GM13976 (cell line): ENCODE results near the gene ARHGAP26.

Experiments
- DNase-seq: peaks from one replicate; pipeline ENCODE4 v3.0.0; 2012; ENCODE audit warnings: low spot score
- in situ Hi-C: fragments of 300-500 bp; cut with MboI; formaldehyde crosslinking; loops from one replicate; pipeline ENCODE4 v1.12.0; 2022; ENCODE audit warnings: low sequenced_read_pairs, mixed read lengths, inconsistent platforms; ENCODE audit not compliant: unreplicated experiment
- TF ChIP-seq, protein P1 (sequence below): IDR thresholded peaks from 2 replicates; pipeline ENCODE4 v1.5.1; 2012; ENCODE audit warnings: borderline replicate concordance, mild to moderate bottlenecking; ENCODE audit not compliant: insufficient read depth; ENCODE audit errors: extremely low read depth, missing control alignments, control extremely low read depth

ARHGAP26 gene

GRCh38 chr5:142977363-142978051 lies 207.3 kb downstream of the ARHGAP26 start:
- in situ Hi-C loops: no loop called here
- TF ChIP-seq, protein P1, sequence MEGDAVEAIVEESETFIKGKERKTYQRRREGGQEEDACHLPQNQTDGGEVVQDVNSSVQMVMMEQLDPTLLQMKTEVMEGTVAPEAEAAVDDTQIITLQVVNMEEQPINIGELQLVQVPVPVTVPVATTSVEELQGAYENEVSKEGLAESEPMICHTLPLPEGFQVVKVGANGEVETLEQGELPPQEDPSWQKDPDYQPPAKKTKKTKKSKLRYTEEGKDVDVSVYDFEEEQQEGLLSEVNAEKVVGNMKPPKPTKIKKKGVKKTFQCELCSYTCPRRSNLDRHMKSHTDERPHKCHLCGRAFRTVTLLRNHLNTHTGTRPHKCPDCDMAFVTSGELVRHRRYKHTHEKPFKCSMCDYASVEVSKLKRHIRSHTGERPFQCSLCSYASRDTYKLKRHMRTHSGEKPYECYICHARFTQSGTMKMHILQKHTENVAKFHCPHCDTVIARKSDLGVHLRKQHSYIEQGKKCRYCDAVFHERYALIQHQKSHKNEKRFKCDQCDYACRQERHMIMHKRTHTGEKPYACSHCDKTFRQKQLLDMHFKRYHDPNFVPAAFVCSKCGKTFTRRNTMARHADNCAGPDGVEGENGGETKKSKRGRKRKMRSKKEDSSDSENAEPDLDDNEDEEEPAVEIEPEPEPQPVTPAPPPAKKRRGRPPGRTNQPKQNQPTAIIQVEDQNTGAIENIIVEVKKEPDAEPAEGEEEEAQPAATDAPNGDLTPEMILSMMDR: no peak
- peak; percentile 37 for DNase-seq

- in situ Hi-C loops: no loop called here
- TF ChIP-seq, protein P1: no peak
- DNase-seq: no peak
Observed at GRCh38 chr5:142978252-142978651, 208.1 kb downstream of the ARHGAP26 start.

DNA sequence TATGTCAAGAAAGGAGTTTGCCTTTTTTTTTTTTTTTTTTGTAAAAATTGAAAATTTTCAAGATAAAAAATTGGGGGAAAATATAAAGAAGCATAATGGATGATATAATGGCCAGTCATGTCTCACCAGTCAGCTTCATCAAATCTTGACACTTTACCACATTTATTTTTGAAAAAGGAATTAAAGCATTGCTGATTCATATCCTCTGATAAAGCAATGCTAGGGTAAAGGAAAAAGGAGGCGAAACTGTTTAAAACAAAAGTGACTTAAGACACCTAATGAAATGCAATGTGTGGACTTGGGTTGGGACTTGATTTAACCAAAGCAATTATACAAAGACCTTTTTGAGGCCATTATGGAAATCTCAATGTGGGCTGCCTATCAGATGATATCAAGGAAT lies 208.5 kb downstream of the ARHGAP26 start:
- in situ Hi-C loops: no loop called here
- TF ChIP-seq, protein P1: no peak
- no peak for DNase-seq

DNA sequence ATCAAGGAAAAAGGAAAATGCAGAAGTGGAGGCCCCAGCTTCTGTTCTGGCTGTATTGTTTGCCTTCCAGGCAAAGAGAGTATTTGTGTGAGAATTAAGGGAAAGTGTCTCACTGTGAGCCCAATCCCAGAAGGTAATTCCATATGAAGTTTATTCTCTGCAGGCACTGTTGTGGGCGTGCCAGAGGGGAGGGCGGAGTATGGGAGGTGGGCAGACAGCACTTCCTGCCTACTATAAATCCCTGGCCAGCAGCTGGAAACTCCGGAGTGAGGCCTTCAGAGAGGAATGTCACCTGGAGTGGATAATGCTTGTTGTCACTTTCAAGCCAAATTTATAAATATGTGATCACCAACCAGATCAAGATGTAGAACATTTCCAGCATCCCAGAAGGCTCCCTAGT lies 209.5 kb downstream of the ARHGAP26 start:
- DNase-seq: no peak
- TF ChIP-seq, protein P1: no peak
- in situ Hi-C loops: no loop called here

DNA sequence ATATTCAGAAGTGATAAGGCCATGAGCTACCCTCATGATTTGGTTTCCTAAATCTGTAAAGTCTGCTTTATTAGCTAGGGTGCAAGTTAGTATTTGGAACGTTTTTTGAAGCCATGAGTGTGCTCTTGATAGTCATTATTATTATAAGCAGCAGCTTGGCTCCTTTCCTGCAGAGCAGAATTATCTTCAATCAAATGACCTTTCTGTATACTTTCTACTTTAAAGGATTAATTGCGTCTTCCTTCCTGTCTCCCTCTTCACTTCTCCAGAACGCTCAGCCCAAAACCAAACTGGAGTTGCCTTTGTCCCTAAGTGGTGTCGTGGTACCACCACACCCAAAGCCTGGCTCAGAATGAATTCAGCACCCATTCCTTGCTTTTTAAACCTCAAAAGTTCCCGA lies 211.3 kb downstream of the ARHGAP26 start:
- TF ChIP-seq, protein P1: no peak
- in situ Hi-C loops: no loop called here
- DNase-seq: no peak

GRCh38 chr5:142981886-142982820 lies 212.0 kb downstream of the ARHGAP26 start:
- no peak for DNase-seq
- in situ Hi-C loops: no loop called here
- TF ChIP-seq, protein P1: no peak
